ENCODE data around the gene VAPA.
"Not testable (repeated sequence)": the region's sequence is repeated elsewhere in the genome, so short reads cannot be mapped to it uniquely, and the experiment has no call there.

Gene VAPA

GRCh38 chr18:9887992-9888391, 25.8 kb upstream of the VAPA start:
- DNase-seq: no peak

GRCh38 chr18:9890196-9890595, 23.6 kb upstream of the VAPA start:
- DNase-seq: no peak

- DNase-seq: no peak
Measured at GRCh38 chr18:9890957-9891356, 22.9 kb upstream of the VAPA start.

GRCh38 chr18:9891515-9891914, 22.3 kb upstream of the VAPA start:
- DNase-seq: not testable (repeated sequence)

- DNase-seq: no peak
Measured at GRCh38 chr18:9894454-9895068, 19.3 kb upstream of the VAPA start.

GRCh38 chr18:9897129-9897528, 16.7 kb upstream of the VAPA start:
- DNase-seq: no peak

- not testable (repeated sequence) for DNase-seq
Measured at GRCh38 chr18:9897787-9898291, 16.0 kb upstream of the VAPA start.

GRCh38 chr18:9898792-9899549, 14.8 kb upstream of the VAPA start:
- no peak for DNase-seq

GRCh38 chr18:9899550-9899930, 14.3 kb upstream of the VAPA start:
- DNase-seq: not testable (repeated sequence)

- DNase-seq: no peak
Measured at GRCh38 chr18:9900699-9901098, 13.1 kb upstream of the VAPA start.

GRCh38 chr18:9901377-9901776, 12.4 kb upstream of the VAPA start:
- no peak for DNase-seq

- DNase-seq: not testable (repeated sequence)
Measured at GRCh38 chr18:9902264-9902663, 11.6 kb upstream of the VAPA start.

GRCh38 chr18:9902832-9903231, 11.0 kb upstream of the VAPA start:
- no peak for DNase-seq

GRCh38 chr18:9905401-9905922, 8.4 kb upstream of the VAPA start:
- no peak for DNase-seq

- DNase-seq: no peak
Measured at GRCh38 chr18:9906481-9906880, 7.3 kb upstream of the VAPA start.

- DNase-seq: no peak
Measured at GRCh38 chr18:9907867-9908266, 5.9 kb upstream of the VAPA start.

- no peak for DNase-seq
Measured at GRCh38 chr18:9910071-9910470, 3.7 kb upstream of the VAPA start.

GRCh38 chr18:9910661-9911060, 3.2 kb upstream of the VAPA start:
- DNase-seq: no peak

- no peak for DNase-seq
Measured at GRCh38 chr18:9911226-9911625, 2.6 kb upstream of the VAPA start.

- not testable (repeated sequence) for DNase-seq
Measured at GRCh38 chr18:9912285-9912684, 1.5 kb upstream of the VAPA start.

GRCh38 chr18:9913151-9913525, 678 bp upstream of the VAPA start:
- no peak for DNase-seq

GRCh38 chr18:9914334-9914583, 443 bp downstream of the VAPA start:
- DNase-seq: no peak

- no peak for DNase-seq
Measured at GRCh38 chr18:9914584-9915290, 921 bp downstream of the VAPA start.
